Neuronal stem cell (in vitro differentiated cells): ENCODE measurements around the gene CCNJ.

Experiments used
- DNase-seq: peaks from one replicate; pipeline ENCODE4 v3.0.0-alpha.2; 2013; ENCODE audit warnings: low spot score
- H2AFZ ChIP-seq: one replicate; pipeline ENCODE4 v1.6.1; 2013; ENCODE audit warnings: mild to moderate bottlenecking, low read length, inconsistent platforms
- H2AK5ac ChIP-seq: 2 replicates; pipeline ENCODE4 v1.6.1; 2013; ENCODE audit warnings: low read depth, mild to moderate bottlenecking, inconsistent platforms, low read length, moderate library complexity, mixed read lengths
- H2BK120ac ChIP-seq: 2 replicates; pipeline ENCODE4 v1.6.1; 2013; ENCODE audit warnings: low read depth, mild to moderate bottlenecking, inconsistent platforms, low read length, moderate library complexity, mixed read lengths
- H2BK12ac ChIP-seq: one replicate; pipeline ENCODE4 v1.6.1; 2013; ENCODE audit warnings: low read length, inconsistent platforms
- H2BK15ac ChIP-seq: 2 replicates; pipeline ENCODE4 v1.6.1; 2013; ENCODE audit warnings: mild to moderate bottlenecking, low read length, inconsistent platforms, mixed read lengths
- H2BK5ac ChIP-seq: one replicate; pipeline ENCODE4 v1.6.1; 2013; ENCODE audit warnings: inconsistent platforms, mild to moderate bottlenecking, low read length, moderate library complexity
- H3K14ac ChIP-seq: one replicate; pipeline ENCODE4 v1.6.1; 2013; ENCODE audit warnings: low read length, inconsistent platforms
- H3K18ac ChIP-seq: 2 replicates; pipeline ENCODE4 v1.6.1; 2013; ENCODE audit warnings: low read length, inconsistent platforms
- H3K23ac ChIP-seq: 2 replicates; pipeline ENCODE4 v1.6.1; 2013; ENCODE audit warnings: low read depth, mild to moderate bottlenecking, mixed read lengths, low read length, inconsistent platforms; ENCODE audit not compliant: poor library complexity
- H3K27ac ChIP-seq: replicated peaks from 3 replicates; pipeline ENCODE4 v1.5.1; 2013; ENCODE audit warnings: low read length, inconsistent platforms
- H3K27me3 ChIP-seq, 3 experiments: 2 replicates each; pipeline ENCODE4 v1.6.1; 2013; ENCODE audit warnings: low read length in 3 of 3, mild to moderate bottlenecking in 2 of 3, inconsistent platforms in 1 of 3, low read depth in 1 of 3, mixed read lengths in 1 of 3, moderate library complexity in 1 of 3; ENCODE audit not compliant: control insufficient read depth in 3 of 3, insufficient read depth in 3 of 3
- H3K36me3 ChIP-seq, 2 donors: replicated peaks in 1 of 2; 2 replicates each; pipeline ENCODE4 v1.6.1; 2013; ENCODE audit warnings: low read length in 2 of 2; ENCODE audit not compliant: control insufficient read depth in 2 of 2, insufficient read depth in 2 of 2
- H3K4ac ChIP-seq: 2 replicates; pipeline ENCODE4 v1.6.1; 2013; ENCODE audit warnings: inconsistent platforms, mild to moderate bottlenecking, low read length, moderate library complexity
- H3K4me1 ChIP-seq, 2 donors: 1 replicate in 1 of 2; 2 replicates in 1 of 2; pipeline ENCODE4 v1.6.1; 2013; ENCODE audit warnings: low read length in 2 of 2, low read depth in 1 of 2; ENCODE audit not compliant: control insufficient read depth in 2 of 2, insufficient read depth in 1 of 2
- H3K4me2 ChIP-seq: one replicate; pipeline ENCODE4 v1.6.1; 2013; ENCODE audit warnings: mild to moderate bottlenecking, low read length, inconsistent platforms; ENCODE audit not compliant: insufficient read depth, poor library complexity, severe bottlenecking
- H3K4me3 ChIP-seq, 2 donors: 2 replicates each; pipeline ENCODE4 v1.5.1; 2013; ENCODE audit warnings: low read length in 2 of 2, mild to moderate bottlenecking in 2 of 2, inconsistent platforms in 1 of 2, moderate library complexity in 1 of 2
- H3K79me1 ChIP-seq: one replicate; pipeline ENCODE4 v1.6.1; 2013; ENCODE audit warnings: low read depth, mild to moderate bottlenecking, inconsistent platforms, low read length, moderate library complexity
- H3K9ac ChIP-seq: one replicate; pipeline ENCODE4 v1.6.1; 2013; ENCODE audit warnings: mild to moderate bottlenecking, low read depth, low read length, inconsistent platforms; ENCODE audit not compliant: poor library complexity
- H3K9me3 ChIP-seq, 2 donors: replicated peaks in 1 of 2; 2 replicates each; pipeline versions ENCODE3 to v1.6.1; 2013; ENCODE audit warnings: low read length in 2 of 2, mild to moderate bottlenecking in 2 of 2, inconsistent platforms in 1 of 2, low read depth in 1 of 2, mixed read lengths in 1 of 2, moderate library complexity in 1 of 2; ENCODE audit not compliant: control insufficient read depth in 2 of 2, insufficient read depth in 1 of 2
- H4K8ac ChIP-seq: one replicate; pipeline ENCODE4 v1.6.1; 2013; ENCODE audit warnings: low read depth, mild to moderate bottlenecking, inconsistent platforms, low read length, moderate library complexity
- H4K91ac ChIP-seq: one replicate; pipeline ENCODE4 v1.6.1; 2013; ENCODE audit warnings: low read length, low read depth, mild to moderate bottlenecking, inconsistent platforms; ENCODE audit not compliant: poor library complexity
- WGBS, 2 donors: extraction: QIAGEN DNeasy Blood & Tissue Kit; methylation state at CpG; one replicate each; pipeline ENCODE4 v1.1.7; 2013; ENCODE audit warnings: missing lambda C conversion rate in 2 of 2, mixed read lengths in 1 of 2; ENCODE audit not compliant: insufficient read length in 2 of 2, insufficient replicate concordance in 1 of 2; ENCODE audit errors: extremely low coverage in 2 of 2; 5-methylcytosine and 5-hydroxymethylcytosine counted together

CCNJ gene

GRCh38 chr10:96053985-96054384 is 10.6 kb downstream of the CCNJ start:
- H3K9ac ChIP-seq: no peak overlapping the region
- no peak overlapping the region for H3K27ac ChIP-seq
- no peak overlapping the region for H3K14ac ChIP-seq
- no peak overlapping the region for H3K4ac ChIP-seq
- H4K91ac ChIP-seq: no peak overlapping the region
- no peak for DNase-seq
- no peak overlapping the region for H2BK120ac ChIP-seq
- WGBS, 2 donors: no CpG with 5 or more reads among the region's 2 CpGs
- no peak overlapping the region for H2AK5ac ChIP-seq
- H3K4me3 ChIP-seq: no peak overlapping the region
- peaks cover 21 to 97% of the 10 kb centered on the region in 2 donors for H3K36me3 ChIP-seq
- H2BK15ac ChIP-seq: no peak overlapping the region
- no peaks in the 10 kb centered on the region for H3K79me1 ChIP-seq
- no peak overlapping the region for H2AFZ ChIP-seq
- no peak overlapping the region for H3K18ac ChIP-seq
- no peak overlapping the region for H3K4me2 ChIP-seq
- H3K9me3 ChIP-seq: peaks cover 0 to 2% of the 10 kb centered on the region in 2 donors
- H3K27me3 ChIP-seq: no peaks in the 10 kb centered on the region
- no peak overlapping the region for H2BK12ac ChIP-seq
- H2BK5ac ChIP-seq: no peak overlapping the region
- H4K8ac ChIP-seq: no peak overlapping the region
- no peak overlapping the region for H3K23ac ChIP-seq
- H3K4me1 ChIP-seq: no peaks in the 10 kb centered on the region

- no peaks in the 10 kb centered on the region for H3K4me1 ChIP-seq
- peaks cover 20 to 97% of the 10 kb centered on the region in 2 donors for H3K36me3 ChIP-seq
- peaks cover 0 to 2% of the 10 kb centered on the region in 2 donors for H3K9me3 ChIP-seq
- WGBS, 2 donors: no CpG with 5 or more reads among the region's 7 CpGs
- no peak overlapping the region for H3K27ac ChIP-seq
- H2BK5ac ChIP-seq: no peak overlapping the region
- H4K8ac ChIP-seq: no peak overlapping the region
- H2BK120ac ChIP-seq: no peak overlapping the region
- H3K27me3 ChIP-seq: no peaks in the 10 kb centered on the region
- no peak overlapping the region for H3K14ac ChIP-seq
- no peak overlapping the region for H3K9ac ChIP-seq
- H3K4me3 ChIP-seq: no peak overlapping the region
- no peak overlapping the region for H4K91ac ChIP-seq
- no peaks in the 10 kb centered on the region for H3K79me1 ChIP-seq
- no peak overlapping the region for H3K4me2 ChIP-seq
- no peak overlapping the region for H3K23ac ChIP-seq
- no peak overlapping the region for H2BK15ac ChIP-seq
- H2AFZ ChIP-seq: no peak overlapping the region
- no peak for DNase-seq
- H2BK12ac ChIP-seq: no peak overlapping the region
- no peak overlapping the region for H3K18ac ChIP-seq
- no peak overlapping the region for H3K4ac ChIP-seq
- no peak overlapping the region for H2AK5ac ChIP-seq
Measured at GRCh38 chr10:96056787-96057186, 13.4 kb downstream of the CCNJ start.

- Histone ChIP-seq H2AFZ (no peak overlapping the region), H3K4me2 (no peak overlapping the region), H2BK5ac (no peak overlapping the region), H2BK120ac (no peak overlapping the region), H3K4ac (no peak overlapping the region), H3K4me1 (no peaks in the 10 kb centered on the region), H3K9me3 (peaks cover 0 to 2% of the 10 kb centered on the region in 2 donors), H3K18ac (no peak overlapping the region), H3K27ac (no peak overlapping the region), H3K36me3 (peaks cover 24 to 64% of the 10 kb centered on the region in 2 donors), H2BK15ac (no peak overlapping the region), H4K8ac (no peak overlapping the region), H3K9ac (no peak overlapping the region), H3K79me1 (no peaks in the 10 kb centered on the region), H3K14ac (no peak overlapping the region), H3K27me3 (no peaks in the 10 kb centered on the region), H4K91ac (no peak overlapping the region), H3K23ac (no peak overlapping the region), H3K4me3 (no peak overlapping the region), H2AK5ac (no peak overlapping the region), H2BK12ac (no peak overlapping the region)
- no peak for DNase-seq
- no CpG with 5 or more reads among the region's 3 CpGs for WGBS, 2 donors
Measured at GRCh38 chr10:96061232-96061631, 17.8 kb downstream of the CCNJ start.

- Histone ChIP-seq H2BK12ac (no peak overlapping the region), H3K79me1 (no peaks in the 10 kb centered on the region), H2BK15ac (no peak overlapping the region), H3K4me2 (no peak overlapping the region), H3K27me3 (no peaks in the 10 kb centered on the region), H3K14ac (no peak overlapping the region), H2BK120ac (no peak overlapping the region), H4K8ac (no peak overlapping the region), H3K36me3 (no peaks in the 10 kb centered on the region), H2AK5ac (no peak overlapping the region), H3K18ac (no peak overlapping the region), H3K23ac (no peak overlapping the region), H3K9ac (no peak overlapping the region), H2AFZ (no peak overlapping the region), H3K4me1 (no peaks in the 10 kb centered on the region), H3K4ac (no peak overlapping the region), H3K9me3 (no peaks in the 10 kb centered on the region), H4K91ac (no peak overlapping the region), H3K4me3 (no peak overlapping the region), H3K27ac (no peak overlapping the region), H2BK5ac (no peak overlapping the region)
- no CpG with 5 or more reads among the region's 2 CpGs for WGBS, 2 donors
- no peak for DNase-seq
Measured at GRCh38 chr10:96072674-96073073, 29.3 kb downstream of the CCNJ start.
